T follicular helper cell (primary cell): ENCODE results near the gene NEUROD4.

Source experiments
- DNase-seq: peaks from one replicate; pipeline ENCODE4 v3.0.0-alpha.2; 2020; ENCODE audit warnings: low read depth

Gene NEUROD4

DNA sequence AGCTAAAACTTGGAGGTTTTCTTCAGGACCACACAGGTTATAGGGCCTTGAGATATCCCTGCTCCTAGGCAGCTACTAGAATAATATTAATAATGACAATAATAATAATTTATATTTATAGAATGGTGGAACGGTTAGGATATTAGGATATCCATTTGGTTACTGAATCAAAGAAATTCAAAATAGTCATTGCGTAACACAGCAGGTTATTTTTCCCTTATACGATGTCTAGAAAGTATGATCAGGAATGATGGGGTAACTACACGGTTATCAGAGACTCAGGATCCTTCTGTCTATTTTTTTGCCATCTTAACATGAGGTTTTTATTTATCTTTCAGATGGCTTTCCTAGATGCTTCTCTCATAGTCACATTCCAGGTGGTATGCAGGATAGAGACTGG, 39.0 kb downstream of the NEUROD4 start:
- DNase-seq = no peak

DNA sequence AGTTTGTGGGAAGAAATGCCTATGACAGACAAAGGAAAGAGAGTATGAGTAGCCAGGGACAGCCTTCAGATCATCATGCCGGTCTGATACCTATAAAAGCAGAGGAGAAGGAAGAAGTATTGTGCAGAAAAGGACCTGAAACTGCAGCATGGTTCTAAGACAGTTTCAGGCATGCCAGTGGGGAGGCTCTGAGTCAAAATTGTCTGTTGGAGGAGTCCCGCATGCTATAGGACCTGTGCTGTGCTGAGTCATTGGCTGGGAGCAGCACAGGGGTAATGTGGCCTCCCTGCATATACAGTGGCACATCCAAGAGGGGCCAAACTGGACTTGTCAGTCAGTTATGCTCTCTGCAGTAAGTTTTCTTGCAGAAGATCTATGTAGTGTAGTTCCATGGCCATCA, 40.7 kb downstream of the NEUROD4 start:
- DNase-seq = no peak

DNA sequence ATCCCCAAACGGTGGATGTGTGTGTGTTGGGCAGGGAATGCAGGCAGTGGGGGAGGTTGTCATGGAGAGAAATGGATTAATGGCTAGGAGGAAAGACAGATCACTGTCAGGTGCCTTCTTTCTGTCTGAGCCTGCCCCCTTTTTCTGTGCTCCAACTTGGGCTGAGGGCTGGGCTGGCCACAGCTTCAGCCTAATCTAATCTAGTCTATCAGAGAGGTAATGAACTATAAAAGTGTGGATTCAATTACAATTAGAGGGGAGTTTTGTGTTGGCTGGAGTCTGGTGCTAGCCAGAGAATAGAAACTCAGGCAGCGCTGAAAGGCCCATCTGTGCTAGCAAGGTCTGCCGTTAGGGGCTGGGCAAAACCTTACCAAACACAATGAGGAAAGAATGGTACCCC, 41.2 kb downstream of the NEUROD4 start:
- DNase-seq = no peak

DNA sequence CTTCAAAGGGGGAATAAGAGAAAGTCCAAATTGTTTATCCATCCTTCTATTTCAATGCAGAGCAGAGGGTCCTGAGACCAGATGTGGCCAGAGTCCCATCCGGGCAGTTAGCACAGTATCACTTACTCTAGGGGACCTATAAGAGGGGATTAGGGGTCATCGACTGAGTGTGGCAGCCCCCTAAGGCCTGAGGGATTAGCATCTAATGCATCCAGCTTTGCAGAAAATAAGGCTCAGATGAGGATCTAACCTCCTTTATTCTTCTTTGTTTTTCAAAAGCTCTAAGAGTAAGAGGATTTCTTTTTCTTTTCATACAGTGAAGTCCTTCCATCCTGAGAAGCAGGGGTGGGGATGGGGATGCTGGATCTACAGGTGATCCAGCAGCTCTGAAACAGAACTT, 43.5 kb downstream of the NEUROD4 start:
- DNase-seq = no peak

DNA sequence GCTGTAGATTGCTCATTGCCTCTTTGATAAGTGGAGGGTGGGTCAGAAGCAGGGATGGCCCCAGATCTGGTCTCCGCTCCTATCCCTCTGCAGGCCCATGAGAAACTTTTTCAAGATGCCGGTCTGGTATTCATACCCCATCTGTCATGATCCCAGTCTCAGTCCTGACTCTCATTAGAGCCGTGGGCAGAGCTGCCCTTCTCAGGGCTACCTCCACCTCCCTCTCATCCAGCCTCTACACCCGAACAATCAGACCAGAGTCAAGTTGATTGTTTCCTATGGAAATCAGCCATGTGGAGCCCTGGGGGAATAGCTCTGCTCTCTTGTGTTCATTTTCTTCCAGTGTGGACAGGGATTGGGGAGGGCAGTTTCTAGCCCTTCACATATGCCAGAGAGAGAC, 45.8 kb downstream of the NEUROD4 start:
- DNase-seq = no peak

DNA sequence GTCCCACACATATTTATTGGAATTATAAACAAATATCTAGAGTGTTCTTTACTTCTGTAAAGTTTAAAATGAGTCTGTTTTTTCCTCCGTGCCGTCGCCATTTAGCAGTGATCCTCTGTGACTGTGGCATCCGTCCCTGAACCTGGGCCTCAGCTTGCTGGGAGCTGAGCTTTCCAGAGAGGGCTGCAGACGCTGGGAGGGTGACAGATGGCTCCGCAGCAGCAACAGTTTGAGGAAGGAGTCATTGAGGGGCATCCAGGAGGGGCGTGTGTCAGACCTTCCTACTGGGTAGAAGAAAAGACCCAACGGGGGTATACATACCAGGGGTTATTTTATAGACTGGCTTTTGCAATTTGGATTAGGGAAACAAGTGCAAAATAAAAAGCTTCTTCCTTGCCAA, 47.9 kb downstream of the NEUROD4 start:
- no peak for DNase-seq

DNA sequence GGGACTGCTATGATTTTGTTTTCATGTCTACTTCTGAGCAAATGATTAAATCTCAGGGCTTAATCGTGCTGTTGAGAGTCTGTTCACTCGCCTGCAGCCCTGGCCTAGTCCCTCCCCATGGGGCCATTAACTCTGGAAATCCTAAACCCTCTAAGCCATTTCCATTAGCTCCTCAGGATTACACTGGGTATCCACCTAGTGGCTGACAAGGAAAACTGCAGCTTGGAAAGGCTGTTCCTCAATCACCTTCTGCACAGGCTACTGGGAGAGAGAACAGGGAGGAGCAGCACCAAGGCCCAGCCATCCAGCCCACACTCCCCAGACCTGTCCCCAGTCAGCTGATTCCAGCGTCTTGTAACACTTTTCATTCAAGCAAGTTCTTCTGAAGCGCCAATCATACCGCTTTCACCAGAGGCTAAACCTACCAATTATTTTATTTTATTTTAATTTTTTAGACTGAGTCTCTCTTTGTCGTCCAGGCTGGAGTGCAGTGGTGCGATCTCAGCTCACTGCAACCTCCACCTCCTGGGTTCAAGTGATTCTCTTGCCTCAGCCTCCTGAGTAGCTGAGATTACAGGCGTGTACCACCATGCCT, 48.7 kb downstream of the NEUROD4 start:
- no peak for DNase-seq

DNA sequence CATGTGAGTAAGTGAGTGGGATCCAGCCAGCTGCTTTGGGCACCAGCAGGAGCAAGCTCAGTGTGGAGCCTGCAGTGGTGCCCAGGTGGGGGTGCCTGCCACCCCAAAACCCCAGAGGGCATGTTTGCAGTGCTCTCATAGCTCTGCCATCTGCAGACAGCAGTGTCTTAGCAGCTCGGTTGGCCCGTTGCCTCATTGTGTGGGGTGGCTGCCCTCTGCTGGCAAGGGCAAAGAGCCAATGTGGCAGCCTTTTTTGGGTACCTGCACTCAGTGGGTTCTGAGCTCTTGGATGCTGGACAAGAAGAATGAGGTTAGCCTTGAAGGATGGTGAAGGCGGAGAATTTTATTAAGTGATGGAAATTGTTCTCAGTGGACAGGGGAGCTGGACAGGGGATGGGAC, 52.3 kb downstream of the NEUROD4 start:
- DNase-seq = peak; percentile 66

DNA sequence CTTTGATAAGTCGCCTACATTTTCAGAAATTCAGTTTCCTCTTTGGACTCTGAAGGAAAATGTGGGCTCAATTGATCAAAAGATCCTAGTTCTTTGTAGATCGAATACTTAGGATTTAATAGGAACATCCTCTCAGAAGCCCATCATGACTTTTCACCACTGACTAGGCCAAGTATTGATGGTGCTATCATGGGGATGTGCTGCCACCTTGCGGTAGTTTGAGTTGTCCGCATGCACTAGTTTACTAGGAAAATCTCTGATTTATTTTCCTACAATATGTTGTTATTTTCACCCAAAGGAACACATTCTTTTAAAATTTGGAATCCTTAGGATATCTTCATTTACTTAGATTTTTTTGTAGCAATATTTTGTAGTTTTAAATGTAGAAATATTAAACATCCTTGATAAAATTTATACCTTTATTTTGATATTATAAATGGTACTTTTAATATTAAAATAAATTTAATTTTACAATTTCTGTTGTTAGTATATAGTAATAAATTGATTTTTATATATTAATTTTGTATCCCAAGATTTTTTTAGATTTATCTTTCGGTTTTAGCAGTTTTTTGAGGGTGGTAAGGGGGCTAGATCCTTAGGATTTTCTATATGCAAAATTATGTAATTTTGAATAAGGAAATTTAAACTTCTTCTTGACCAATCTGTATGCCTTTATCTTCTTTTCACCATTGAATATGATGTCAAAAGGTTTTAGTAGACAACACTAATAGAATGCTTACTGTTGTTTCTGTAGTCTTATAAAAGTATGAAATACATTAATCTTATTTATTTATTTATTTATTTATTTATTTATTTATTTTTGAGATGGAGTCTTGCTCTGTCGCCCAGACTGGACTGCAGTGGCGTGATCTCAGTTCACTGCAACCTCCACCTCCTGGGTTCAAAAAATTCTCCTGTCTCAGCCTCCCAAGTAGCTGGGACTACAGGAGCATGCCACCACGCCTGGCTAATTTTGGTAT, 53.6 kb downstream of the NEUROD4 start:
- DNase-seq = peak; percentile 72

DNA sequence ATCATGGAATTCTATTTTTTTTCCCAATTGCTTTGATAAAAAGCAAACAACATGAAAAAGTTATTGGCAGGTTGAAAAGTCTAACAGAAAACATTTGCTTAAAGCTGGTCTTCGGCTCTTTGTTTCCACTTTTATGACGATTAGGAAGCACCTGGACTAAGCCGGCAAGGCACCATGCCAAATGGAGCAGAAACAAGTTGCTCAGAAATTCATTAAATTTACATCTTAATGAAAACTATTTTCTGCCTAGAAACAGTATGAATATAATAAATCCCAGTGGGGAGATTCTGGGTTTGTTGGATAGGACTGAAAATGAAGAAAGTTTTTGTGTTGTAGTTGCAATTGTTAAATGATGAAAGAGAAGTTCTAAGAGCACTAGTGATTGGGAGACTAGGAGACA, 55.0 kb downstream of the NEUROD4 start:
- DNase-seq = no peak
